Adipocyte (in vitro differentiated cells): ENCODE measurements around the gene MIS18A.
A peak's percentile ranks its signal among the peaks of the same experiment; 100 is the strongest.

Experiments used
- DNase-seq: peaks from one replicate; pipeline ENCODE4 v3.0.0-alpha.2; 2015; ENCODE audit warnings: low read depth
- H3K27me3 ChIP-seq: replicated peaks from 2 replicates; pipeline ENCODE4 v1.7.0; 2013; ENCODE audit warnings: mild to moderate bottlenecking, low read length, moderate library complexity; ENCODE audit not compliant: control insufficient read depth, insufficient read depth
- H3K36me3 ChIP-seq: 2 replicates; pipeline ENCODE4 v1.7.0; 2013; ENCODE audit warnings: low read length, mild to moderate bottlenecking, moderate library complexity; ENCODE audit not compliant: control insufficient read depth, insufficient read depth, severe bottlenecking
- H3K4me1 ChIP-seq: 2 replicates; pipeline ENCODE4 v1.7.0; 2013; ENCODE audit warnings: mild to moderate bottlenecking, low read length, moderate library complexity; ENCODE audit not compliant: control insufficient read depth, insufficient read depth
- H3K4me3 ChIP-seq: 2 replicates; pipeline ENCODE4 v1.7.0; 2013; ENCODE audit warnings: mild to moderate bottlenecking, low read length, moderate library complexity
- H3K9ac ChIP-seq: 2 replicates; pipeline ENCODE4 v1.7.0; 2013; ENCODE audit warnings: mild to moderate bottlenecking, low read length, moderate library complexity
- H3K9me3 ChIP-seq: 2 replicates; pipeline ENCODE4 v1.7.0; 2013; ENCODE audit warnings: mild to moderate bottlenecking, low read length, moderate library complexity; ENCODE audit not compliant: control insufficient read depth

Gene MIS18A

DNA sequence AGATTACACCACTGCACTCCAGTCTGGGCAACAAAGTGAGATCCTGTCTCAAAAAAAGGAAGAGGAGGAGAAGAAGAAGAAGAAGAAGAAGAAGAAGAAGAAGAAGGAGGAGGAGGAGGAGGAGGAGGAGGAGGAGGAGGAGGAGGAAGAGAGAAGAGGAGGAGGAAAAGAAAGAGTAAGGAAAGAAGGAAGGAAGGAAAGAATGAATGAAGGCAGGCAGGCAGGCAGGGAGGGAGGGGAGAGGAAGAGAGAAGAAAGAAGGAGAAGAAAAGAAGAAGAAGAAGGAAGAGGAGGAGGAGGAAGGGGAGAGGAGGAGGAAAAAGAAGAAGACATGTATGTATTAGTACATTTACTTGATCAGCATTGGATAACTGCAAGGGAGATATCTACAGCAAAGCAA, 26.7 kb downstream of the MIS18A start:
- no peak for DNase-seq
- Histone ChIP-seq H3K27me3 (peaks cover 17% of the 10 kb centered on the region), H3K4me1 (peaks cover 20% of the 10 kb centered on the region), H3K9me3 (peaks cover 2% of the 10 kb centered on the region), H3K36me3 (no peaks in the 10 kb centered on the region), H3K4me3 (no peak overlapping the region), H3K9ac (no peak overlapping the region)

GRCh38 chr21:32249511-32250280, 29.2 kb downstream of the MIS18A start:
- Histone ChIP-seq H3K9me3 (peaks cover 2% of the 10 kb centered on the region), H3K4me1 (peaks cover 9% of the 10 kb centered on the region), H3K36me3 (no peaks in the 10 kb centered on the region), H3K27me3 (peaks cover 37% of the 10 kb centered on the region), H3K9ac (no peak overlapping the region), H3K4me3 (no peak overlapping the region)
- DNase-seq: no peak

DNA sequence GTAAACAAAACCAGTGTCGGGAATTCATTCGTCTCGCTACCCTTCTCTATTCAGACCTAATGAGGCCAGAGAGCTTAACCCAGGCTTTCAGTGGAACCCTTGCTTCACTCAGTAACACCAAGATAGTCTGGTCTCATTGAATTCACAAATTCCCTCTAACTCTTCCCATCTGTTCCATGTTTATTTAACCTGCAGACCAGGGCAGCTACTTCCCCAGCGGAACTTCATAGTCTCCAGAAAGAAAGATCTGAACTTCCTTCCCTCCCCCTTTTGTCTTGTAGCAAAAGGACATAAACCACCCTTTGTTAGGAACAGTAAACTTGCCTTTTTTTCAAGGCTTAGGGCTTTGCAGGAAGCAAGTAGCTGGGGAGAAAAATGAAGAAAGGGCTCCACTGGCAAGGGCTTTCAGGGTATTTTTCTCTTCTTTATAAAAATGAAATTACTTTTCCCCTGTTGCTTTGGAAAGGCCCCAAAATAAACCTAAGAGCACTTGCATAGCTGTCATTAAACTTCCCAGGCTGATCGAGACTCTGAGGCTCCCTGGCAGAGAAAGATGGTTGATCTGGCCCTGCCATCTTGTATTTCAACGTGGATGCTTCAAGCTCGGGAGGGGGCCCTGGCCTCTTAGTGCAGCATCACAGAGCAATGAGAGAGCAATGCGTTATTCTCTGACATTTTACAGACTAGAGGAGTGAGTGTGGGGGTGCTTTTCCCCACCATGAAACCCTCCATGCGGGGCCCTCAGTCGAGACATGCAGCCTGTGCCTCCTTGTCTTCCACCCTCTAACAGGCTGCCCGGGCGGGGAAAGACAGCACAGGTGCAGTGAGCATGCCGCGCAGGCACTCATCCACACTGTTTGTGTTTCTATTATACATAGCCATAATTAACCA, 30.0 kb downstream of the MIS18A start:
- peaks cover 37% of the 10 kb centered on the region for H3K27me3 ChIP-seq
- H3K9ac ChIP-seq: no peak overlapping the region
- no peaks in the 10 kb centered on the region for H3K36me3 ChIP-seq
- no peak overlapping the region for H3K4me3 ChIP-seq
- H3K4me1 ChIP-seq: peaks cover 9% of the 10 kb centered on the region
- peaks cover 2% of the 10 kb centered on the region for H3K9me3 ChIP-seq
- no peak for DNase-seq

GRCh38 chr21:32246571-32247140, 32.2 kb downstream of the MIS18A start:
- no peak overlapping the region for H3K9ac ChIP-seq
- no peak for DNase-seq
- no peaks in the 10 kb centered on the region for H3K36me3 ChIP-seq
- peaks cover 37% of the 10 kb centered on the region for H3K27me3 ChIP-seq
- H3K9me3 ChIP-seq: peaks cover 2% of the 10 kb centered on the region
- H3K4me1 ChIP-seq: no peaks in the 10 kb centered on the region
- no peak overlapping the region for H3K4me3 ChIP-seq

- Histone ChIP-seq H3K4me3 (no peak overlapping the region), H3K9ac (no peak overlapping the region), H3K9me3 (peaks cover 2% of the 10 kb centered on the region), H3K4me1 (peaks cover 5% of the 10 kb centered on the region), H3K27me3 (peaks cover 37% of the 10 kb centered on the region), H3K36me3 (no peaks in the 10 kb centered on the region)
- no peak for DNase-seq
These were observed 32.9 kb downstream of the MIS18A start for GRCh38 chr21:32245971-32246370.

DNA sequence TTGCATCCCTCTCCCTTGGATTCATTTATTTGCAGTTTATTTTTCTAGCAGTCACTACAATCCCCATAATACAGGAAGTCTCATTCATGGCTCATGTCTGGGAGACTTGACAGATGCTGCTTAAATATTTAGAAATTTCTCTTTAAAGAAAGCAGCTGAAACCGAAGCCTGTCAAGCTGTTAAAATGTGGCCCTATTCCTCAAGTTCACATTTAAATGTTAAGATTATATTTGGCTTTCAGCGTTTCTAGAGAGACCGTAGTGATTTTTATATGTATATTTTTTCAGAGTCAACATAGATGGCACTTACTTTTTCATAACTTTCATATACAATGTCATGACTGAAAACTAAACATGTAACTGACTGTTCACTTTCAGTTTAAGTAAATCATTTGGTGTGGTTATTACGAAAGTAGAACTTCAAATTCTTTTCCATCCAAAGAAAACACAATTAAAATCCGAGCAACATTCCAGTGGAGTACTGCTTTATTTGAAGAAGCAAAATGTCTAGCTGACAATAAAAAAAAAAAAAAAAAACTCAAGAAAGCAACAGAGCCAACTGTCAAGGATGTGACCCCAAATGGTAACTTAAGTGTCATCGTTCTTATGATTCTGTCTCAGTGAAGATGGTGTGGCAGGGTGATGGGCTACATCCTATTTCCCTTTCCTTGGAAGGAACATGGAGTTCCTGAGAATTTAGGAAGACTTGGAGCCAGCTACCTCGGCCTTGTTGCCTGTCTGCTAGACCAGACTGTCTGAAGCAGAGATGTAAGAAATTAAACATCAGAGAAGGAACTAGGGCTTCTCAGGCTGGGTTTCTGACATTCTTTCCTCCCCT, 37.8 kb downstream of the MIS18A start:
- Histone ChIP-seq H3K36me3 (no peaks in the 10 kb centered on the region), H3K4me3 (peak overlapping the region; percentile 4), H3K4me1 (peaks cover 5% of the 10 kb centered on the region), H3K9ac (no peak overlapping the region), H3K9me3 (no peaks in the 10 kb centered on the region), H3K27me3 (peaks cover 12% of the 10 kb centered on the region)
- peak; percentile 50 for DNase-seq

GRCh38 chr21:32239551-32239950, 39.3 kb downstream of the MIS18A start:
- no peak for DNase-seq
- H3K9ac ChIP-seq: no peak overlapping the region
- H3K27me3 ChIP-seq: no peaks in the 10 kb centered on the region
- no peak overlapping the region for H3K4me3 ChIP-seq
- peaks cover 5% of the 10 kb centered on the region for H3K4me1 ChIP-seq
- H3K9me3 ChIP-seq: no peaks in the 10 kb centered on the region
- H3K36me3 ChIP-seq: no peaks in the 10 kb centered on the region

DNA sequence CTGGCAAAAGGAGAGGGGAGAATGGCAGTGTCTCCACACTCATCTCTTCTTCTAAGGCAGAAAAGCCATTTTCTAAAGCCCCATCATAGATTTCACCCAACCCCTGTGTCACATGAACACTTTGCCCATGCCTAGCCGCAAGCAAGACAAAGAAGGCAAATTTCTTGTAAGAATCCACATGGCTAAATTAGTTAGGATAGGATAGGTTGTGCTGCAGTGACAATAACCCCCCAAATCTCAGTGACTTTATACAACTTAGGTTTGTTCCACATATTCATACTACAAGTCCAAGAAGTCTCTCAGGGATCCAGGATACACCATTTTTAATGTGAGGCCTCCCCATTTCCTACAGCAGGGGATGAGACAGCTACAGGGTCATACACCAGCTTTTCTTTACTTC, 40.8 kb downstream of the MIS18A start:
- Histone ChIP-seq H3K9ac (no peak overlapping the region), H3K4me1 (peaks cover 12% of the 10 kb centered on the region), H3K27me3 (no peaks in the 10 kb centered on the region), H3K36me3 (no peaks in the 10 kb centered on the region), H3K9me3 (no peaks in the 10 kb centered on the region), H3K4me3 (no peak overlapping the region)
- DNase-seq: no peak

DNA sequence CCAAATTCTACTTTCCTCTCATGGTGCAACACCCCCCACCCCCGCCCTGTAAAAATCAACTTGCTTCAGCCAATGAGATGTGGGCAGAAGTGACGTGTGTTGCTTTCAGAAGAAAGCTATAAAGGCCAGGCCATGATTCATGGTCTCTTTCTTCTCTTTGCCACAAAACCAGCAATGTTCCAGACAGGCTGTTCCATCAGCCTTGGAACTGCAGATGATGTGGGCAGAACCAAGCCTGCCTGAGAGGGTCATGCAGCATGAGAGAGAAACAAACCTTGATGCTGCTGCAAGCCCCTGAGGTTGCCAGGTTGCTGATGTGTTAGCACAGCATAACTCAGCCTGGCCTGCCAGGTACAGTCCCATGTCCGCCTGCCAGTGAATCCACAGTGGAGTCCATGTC, 41.8 kb downstream of the MIS18A start:
- Histone ChIP-seq H3K4me3 (no peak overlapping the region), H3K9me3 (no peaks in the 10 kb centered on the region), H3K4me1 (peaks cover 18% of the 10 kb centered on the region), H3K9ac (no peak overlapping the region), H3K36me3 (no peaks in the 10 kb centered on the region), H3K27me3 (no peaks in the 10 kb centered on the region)
- DNase-seq: no peak

DNA sequence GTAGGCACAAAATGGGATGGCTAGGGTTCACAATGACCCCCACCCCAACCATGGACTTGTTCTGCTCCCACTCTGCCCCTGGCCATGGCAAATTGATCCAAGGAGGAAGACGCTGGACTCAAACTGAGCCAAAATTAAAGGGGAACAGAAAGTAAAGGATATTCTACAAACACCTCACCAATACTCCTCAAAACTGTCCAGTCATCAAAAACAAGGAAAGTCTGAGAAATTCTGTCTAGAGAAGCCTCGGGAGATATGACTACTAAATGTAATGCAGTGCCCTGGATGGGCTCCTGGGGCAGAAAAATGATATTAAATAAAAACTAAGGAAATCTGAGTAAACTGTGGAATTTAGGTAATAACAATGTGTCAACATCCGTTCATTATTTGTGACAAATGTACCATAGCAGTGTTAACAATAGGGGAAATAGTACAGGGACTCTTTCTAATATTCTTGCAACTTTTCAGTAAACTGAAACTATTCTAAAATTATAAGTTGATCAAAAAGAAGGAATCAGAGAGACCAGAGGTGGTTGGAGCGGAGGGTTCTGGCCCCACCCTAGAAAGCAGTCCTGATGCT, 45.0 kb downstream of the MIS18A start:
- H3K9ac ChIP-seq: no peak overlapping the region
- H3K4me3 ChIP-seq: peak overlapping the region; percentile 24
- H3K4me1 ChIP-seq: peaks cover 13% of the 10 kb centered on the region
- H3K27me3 ChIP-seq: no peaks in the 10 kb centered on the region
- H3K9me3 ChIP-seq: no peaks in the 10 kb centered on the region
- no peaks in the 10 kb centered on the region for H3K36me3 ChIP-seq
- DNase-seq: no peak
